ENCODE measurements around the gene COL4A5.

GRCh38 chrX:108601276-108601675, 161.6 kb downstream of the COL4A5 start:
- TF ChIP-seq POLR2A (IDR thresholded peaks at IDR 0.05) = no peak
- TF ChIP-seq CTCF (IDR thresholded peaks at IDR 0.05) = no peak

Data from esophagus squamous epithelium (tissue), 4 donors.